K562 (cell line): ENCODE results near the gene TSC22D2. TPM values are rescaled to one million over a fixed set of nuclear protein-coding genes. Genes with fewer than 3 reads are reported as not detected.

Experiments used
- BRF1 ChIP-seq: IDR thresholded peaks from 3 replicates; pipeline ENCODE4 v1.6.1; 2011; ENCODE audit warnings: borderline replicate concordance, mild to moderate bottlenecking; ENCODE audit not compliant: insufficient read length; ENCODE audit errors: extremely low read depth
- ETV5 ChIP-seq: sonication (generic); formaldehyde crosslinking; IDR thresholded peaks from 2 replicates; pipeline ENCODE4 v1.4.0; 2020; ENCODE audit warnings: low read depth, mild to moderate bottlenecking, missing genetic modification reagents
- FOSL1 ChIP-seq: fragments of 200-800 bp; sonication (Bioruptor generic); conservative IDR thresholded peaks from 2 replicates; pipeline ENCODE4 v1.6.1; 2016; ENCODE audit warnings: missing genetic modification characterization, missing compliant biosample characterization
- JUN ChIP-seq, 2 experiments: sonication (generic) in 1 of 2; formaldehyde crosslinking in 1 of 2; IDR thresholded peaks; 2 replicates each; pipeline versions ENCODE4 v1.6.1 to v1.8.0; 2012 to 2022; ENCODE audit warnings: borderline replicate concordance in 2 of 2, mild to moderate bottlenecking in 2 of 2, improper control_type of control experiment in 1 of 2, low read depth in 1 of 2, low read length in 1 of 2, missing genetic modification reagents in 1 of 2
- JUND ChIP-seq, 2 experiments: IDR thresholded peaks; 2 replicates in 1 of 2; 3 replicates in 1 of 2; pipeline ENCODE4 v1.6.1; 2011; ENCODE audit warnings: borderline replicate concordance in 2 of 2, low read depth in 2 of 2, low read length in 2 of 2, improper control_type of control experiment in 1 of 2, missing biosample characterization in 1 of 2, missing genetic modification characterization in 1 of 2, missing genetic modification reagents in 1 of 2
- KLF10 ChIP-seq: fragments of 250-450 bp; sonication (Bioruptor Pico); IDR thresholded peaks from 2 replicates; pipeline ENCODE4 v1.6.1; 2021; ENCODE audit warnings: matching md5 sums
- MAFF ChIP-seq: IDR thresholded peaks from 2 replicates; pipeline ENCODE4 v1.6.1; 2012; ENCODE audit warnings: low read length, improper control_type of control experiment
- MAFG ChIP-seq: fragments of 450-650 bp; conservative IDR thresholded peaks from 2 replicates; pipeline ENCODE4 v1.6.1; 2016; ENCODE audit warnings: missing genetic modification characterization, missing compliant biosample characterization
- NFE2 ChIP-seq: IDR thresholded peaks from 2 replicates; pipeline ENCODE4 v1.6.1; 2014; ENCODE audit warnings: antibody characterized with exemption, low read depth
- POLR2A ChIP-seq: fragments of 450-650 bp; conservative IDR thresholded peaks from 2 replicates; pipeline ENCODE4 v1.6.1; 2016
- RCOR1 ChIP-seq, 2 experiments: IDR thresholded peaks; 2 replicates each; pipeline ENCODE4 v1.6.1; 2012; ENCODE audit warnings: low read depth in 2 of 2, low read length in 2 of 2, borderline replicate concordance in 1 of 2, improper control_type of control experiment in 1 of 2
- SIN3A ChIP-seq, 2 experiments: fragments of 150-350 bp in 1 of 2; IDR thresholded peaks; 2 replicates each; pipeline ENCODE4 v1.6.1; 2011 to 2016; ENCODE audit warnings: borderline replicate concordance in 2 of 2, low read depth in 2 of 2, low read length in 2 of 2, mild to moderate bottlenecking in 2 of 2, moderate library complexity in 2 of 2; ENCODE audit not compliant: control insufficient read depth in 1 of 2
- SMC3 ChIP-seq: conservative IDR thresholded peaks from 2 replicates; pipeline ENCODE4 v1.6.1; 2011; ENCODE audit warnings: low read depth, low read length, improper control_type of control experiment; ENCODE audit not compliant: insufficient read depth
- STAT5A ChIP-seq: IDR thresholded peaks from 2 replicates; pipeline ENCODE4 v1.6.1; 2012; ENCODE audit warnings: low read length, inconsistent platforms, borderline replicate concordance
- STAT5B ChIP-seq: fragments of 250-450 bp; sonication (Bioruptor Pico); IDR thresholded peaks from 2 replicates; pipeline ENCODE4 v1.8.0; 2021; ENCODE audit warnings: mild to moderate bottlenecking, inconsistent platforms
- TAF15 ChIP-seq: fragments of 200-400 bp; formaldehyde crosslinking; IDR thresholded peaks from 2 replicates; pipeline ENCODE4 v1.6.1; 2017; ENCODE audit warnings: mild to moderate bottlenecking, low read depth, low read length, moderate library complexity
- ZNF384 ChIP-seq: IDR thresholded peaks from 2 replicates; pipeline ENCODE4 v1.6.1; 2012; ENCODE audit warnings: low read depth, low read length, improper control_type of control experiment
- ZNF589 ChIP-seq: fragments of 200-800 bp; sonication (Bioruptor generic); IDR thresholded peaks from 2 replicates; pipeline ENCODE4 v1.6.1; 2016; ENCODE audit warnings: low read depth, missing genetic modification characterization, missing compliant biosample characterization
- polyA plus RNA-seq, 8 experiments: library from polyadenylated mRNA; depleted of rRNA in 4 of 8; stranded (reverse) in 5 of 8; unstranded in 3 of 8; fragments of >200 nt; fragmentation: Nextera tagmentation in 2 of 8; fragmentation: Illumina TruSeq in 1 of 8; extraction: Ambion mirVana in 2 of 8; extraction: Trizol in 1 of 8; gene quantifications; 2 replicates each; pipeline versions ENCODE4 v1.2.1 to v1.2.3, GENCODE V29; 2011 to 2014; ENCODE audit warnings: inconsistent platforms in 1 of 8, missing spikeins in 1 of 8
- total RNA-seq, 7 experiments: library from RNA; depleted of rRNA in 6 of 7; stranded (reverse); fragments of >200 nt in 6 of 7; fragmentation: Illumina TruSeq in 2 of 7; extraction: Trizol in 2 of 7; gene quantifications; 2 replicates each; pipeline versions ENCODE4 v1.2.1 to v1.2.3, GENCODE V29; 2011 to 2021; ENCODE audit warnings: low replicate concordance in 1 of 7
- TF ChIP-seq, protein P1 (sequence below): sonication (generic); IDR thresholded peaks from 2 replicates; pipeline ENCODE4 v1.6.1; 2016
- TF ChIP-seq, protein P2 (sequence below): sonication (generic); formaldehyde crosslinking; IDR thresholded peaks from 2 replicates; pipeline ENCODE4 v1.8.1; 2023; ENCODE audit warnings: mild to moderate bottlenecking, missing genetic modification reagents, moderate library complexity
- TF ChIP-seq, protein P3 (sequence below): sonication (generic); formaldehyde crosslinking; IDR thresholded peaks from 2 replicates; pipeline ENCODE4 v1.8.0; 2022; ENCODE audit warnings: mild to moderate bottlenecking, missing genetic modification reagents, borderline replicate concordance
- TF ChIP-seq, protein P4 (sequence below): fragments of 250-450 bp; sonication (Bioruptor Pico); IDR thresholded peaks from 2 replicates; pipeline ENCODE4 v1.5.0; 2020; ENCODE audit warnings: mild to moderate bottlenecking, borderline replicate concordance

TSC22D2 gene
- total and polyA plus RNA-seq, 9 of the 15 experiments (the other 6 are each of a cell fraction or from before 2014, with no cell fraction given) = 5.5 to 44.0 (median 19.3) TPM

DNA sequence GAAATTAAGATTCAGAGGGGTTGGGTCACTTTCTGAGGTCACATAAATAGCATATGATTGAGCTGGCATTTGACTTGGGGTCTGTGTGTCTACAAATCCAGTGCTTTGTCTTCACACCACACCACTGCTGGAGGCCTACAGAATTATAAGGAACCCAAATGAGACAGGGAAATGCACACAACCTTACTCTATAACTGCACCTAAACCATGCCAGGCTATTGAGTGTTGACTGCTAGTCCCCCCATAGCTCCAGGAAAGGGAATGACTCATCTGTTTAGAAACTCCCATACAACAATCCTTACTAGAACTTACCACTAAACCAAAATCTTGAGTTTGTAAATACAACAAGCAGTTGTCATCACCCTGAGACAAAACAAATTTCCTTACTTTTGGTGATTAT lies 16.9 kb upstream of the TSC22D2 start (continued):
- TF ChIP-seq, protein P1, sequence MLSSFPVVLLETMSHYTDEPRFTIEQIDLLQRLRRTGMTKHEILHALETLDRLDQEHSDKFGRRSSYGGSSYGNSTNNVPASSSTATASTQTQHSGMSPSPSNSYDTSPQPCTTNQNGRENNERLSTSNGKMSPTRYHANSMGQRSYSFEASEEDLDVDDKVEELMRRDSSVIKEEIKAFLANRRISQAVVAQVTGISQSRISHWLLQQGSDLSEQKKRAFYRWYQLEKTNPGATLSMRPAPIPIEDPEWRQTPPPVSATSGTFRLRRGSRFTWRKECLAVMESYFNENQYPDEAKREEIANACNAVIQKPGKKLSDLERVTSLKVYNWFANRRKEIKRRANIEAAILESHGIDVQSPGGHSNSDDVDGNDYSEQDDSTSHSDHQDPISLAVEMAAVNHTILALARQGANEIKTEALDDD = peak; percentile 31; the same call in 1 of the 2 replicates
- no peak for TF ChIP-seq TAF15
- TF ChIP-seq NFE2 = 0 out of 2 replicates have a peak, but pooled peaks have one; percentile 31
- no peak for TF ChIP-seq KLF10 (CRISPR knock-in tag)
- no peak for TF ChIP-seq ZNF589 (CRISPR knock-in tag)
- TF ChIP-seq FOSL1 (tag) = peak; percentile 31; the same call in 1 of the 2 replicates
- no peak for TF ChIP-seq STAT5A
- TF ChIP-seq MAFF = peak; percentile 37; the same call in 1 of the 2 replicates
- TF ChIP-seq, protein P2, sequence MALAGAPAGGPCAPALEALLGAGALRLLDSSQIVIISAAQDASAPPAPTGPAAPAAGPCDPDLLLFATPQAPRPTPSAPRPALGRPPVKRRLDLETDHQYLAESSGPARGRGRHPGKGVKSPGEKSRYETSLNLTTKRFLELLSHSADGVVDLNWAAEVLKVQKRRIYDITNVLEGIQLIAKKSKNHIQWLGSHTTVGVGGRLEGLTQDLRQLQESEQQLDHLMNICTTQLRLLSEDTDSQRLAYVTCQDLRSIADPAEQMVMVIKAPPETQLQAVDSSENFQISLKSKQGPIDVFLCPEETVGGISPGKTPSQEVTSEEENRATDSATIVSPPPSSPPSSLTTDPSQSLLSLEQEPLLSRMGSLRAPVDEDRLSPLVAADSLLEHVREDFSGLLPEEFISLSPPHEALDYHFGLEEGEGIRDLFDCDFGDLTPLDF (CRISPR knock-in tag) = no peak
- TF ChIP-seq POLR2A = no peak
- TF ChIP-seq JUND (IDR thresholded peaks at IDR 0.05; ENCODE audit: borderline replicate concordance, low read depth, low read length) = peak; percentile 63; the same call in 1 of the 2 replicates
- peak; percentile 34; the same call in 1 of the 3 replicates for TF ChIP-seq JUND (tag; IDR thresholded peaks at IDR 0.05; ENCODE audit: borderline replicate concordance, low read depth, low read length)
- no peak for TF ChIP-seq RCOR1 (IDR thresholded peaks at IDR 0.05; ENCODE audit: borderline replicate concordance in 1 of 2, low read depth in 2 of 2, low read length in 2 of 2)
- TF ChIP-seq JUN (IDR thresholded peaks at IDR 0.05; ENCODE audit: borderline replicate concordance, low read depth, low read length) = peak; percentile 44; the same call in 1 of the 2 replicates
- no peak for TF ChIP-seq JUN (CRISPR knock-in tag; IDR thresholded peaks at IDR 0.05; ENCODE audit: borderline replicate concordance)
- 0 out of 2 replicates have a peak, but pooled peaks have one; percentile 38 for TF ChIP-seq MAFG (tag)
- no peak for TF ChIP-seq SIN3A (IDR thresholded peaks at IDR 0.05; ENCODE audit: borderline replicate concordance in 2 of 2, control insufficient read depth in 1 of 2, low read depth in 2 of 2, low read length in 2 of 2)
- TF ChIP-seq ZNF384 = no peak
- TF ChIP-seq BRF1 = no peak
- TF ChIP-seq, protein P3, sequence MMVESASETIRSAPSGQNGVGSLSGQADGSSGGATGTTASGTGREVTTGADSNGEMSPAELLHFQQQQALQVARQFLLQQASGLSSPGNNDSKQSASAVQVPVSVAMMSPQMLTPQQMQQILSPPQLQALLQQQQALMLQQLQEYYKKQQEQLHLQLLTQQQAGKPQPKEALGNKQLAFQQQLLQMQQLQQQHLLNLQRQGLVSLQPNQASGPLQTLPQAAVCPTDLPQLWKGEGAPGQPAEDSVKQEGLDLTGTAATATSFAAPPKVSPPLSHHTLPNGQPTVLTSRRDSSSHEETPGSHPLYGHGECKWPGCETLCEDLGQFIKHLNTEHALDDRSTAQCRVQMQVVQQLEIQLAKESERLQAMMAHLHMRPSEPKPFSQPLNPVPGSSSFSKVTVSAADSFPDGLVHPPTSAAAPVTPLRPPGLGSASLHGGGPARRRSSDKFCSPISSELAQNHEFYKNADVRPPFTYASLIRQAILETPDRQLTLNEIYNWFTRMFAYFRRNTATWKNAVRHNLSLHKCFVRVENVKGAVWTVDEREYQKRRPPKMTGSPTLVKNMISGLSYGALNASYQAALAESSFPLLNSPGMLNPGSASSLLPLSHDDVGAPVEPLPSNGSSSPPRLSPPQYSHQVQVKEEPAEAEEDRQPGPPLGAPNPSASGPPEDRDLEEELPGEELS = no peak
- no peak for TF ChIP-seq STAT5B (CRISPR knock-in tag)
- TF ChIP-seq, protein P4, sequence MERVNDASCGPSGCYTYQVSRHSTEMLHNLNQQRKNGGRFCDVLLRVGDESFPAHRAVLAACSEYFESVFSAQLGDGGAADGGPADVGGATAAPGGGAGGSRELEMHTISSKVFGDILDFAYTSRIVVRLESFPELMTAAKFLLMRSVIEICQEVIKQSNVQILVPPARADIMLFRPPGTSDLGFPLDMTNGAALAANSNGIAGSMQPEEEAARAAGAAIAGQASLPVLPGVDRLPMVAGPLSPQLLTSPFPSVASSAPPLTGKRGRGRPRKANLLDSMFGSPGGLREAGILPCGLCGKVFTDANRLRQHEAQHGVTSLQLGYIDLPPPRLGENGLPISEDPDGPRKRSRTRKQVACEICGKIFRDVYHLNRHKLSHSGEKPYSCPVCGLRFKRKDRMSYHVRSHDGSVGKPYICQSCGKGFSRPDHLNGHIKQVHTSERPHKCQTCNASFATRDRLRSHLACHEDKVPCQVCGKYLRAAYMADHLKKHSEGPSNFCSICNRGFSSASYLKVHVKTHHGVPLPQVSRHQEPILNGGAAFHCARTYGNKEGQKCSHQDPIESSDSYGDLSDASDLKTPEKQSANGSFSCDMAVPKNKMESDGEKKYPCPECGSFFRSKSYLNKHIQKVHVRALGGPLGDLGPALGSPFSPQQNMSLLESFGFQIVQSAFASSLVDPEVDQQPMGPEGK (CRISPR knock-in tag) = no peak
- no peak for TF ChIP-seq SMC3
- TF ChIP-seq ETV5 (CRISPR knock-in tag) = no peak
